Left colon (tissue), 2 donors: ENCODE results near the gene NOC4L. TPM values are rescaled to one million over a fixed set of nuclear protein-coding genes. Genes with fewer than 3 reads are reported as not detected.

ENCODE experiments used
- ATAC-seq: fragments of 200-7000 bp; cut with Tn5 transposase; one replicate; pipeline ENCODE4 v1.9.1; 2020; ENCODE audit warnings: mild to moderate bottlenecking, moderate library complexity
- DNase-seq, 2 donors: peaks; one replicate each; pipeline ENCODE4 v3.0.0-alpha.2; 2020
- intact Hi-C, 2 donors: fragments of 100-400 bp; cut with DNase I in 1 of 2; cut with micrococcal nuclease in 1 of 2; formaldehyde crosslinking; loops; one replicate each; pipeline versions ENCODE4 v1.11.2 to v1.14.0; 2022; cut with DNase I, micrococcal nuclease
- total RNA-seq, 2 donors: library from RNA; stranded (reverse); fragmentation: NEBNext Ultra II Directional; extraction: Animal tissue kit (Norgen Biotek cat#: 25700); gene quantifications; one replicate each; pipeline ENCODE4 v1.2.1, GENCODE V29; 2021
- donor health status: DM: no; HTN: no; CAD: no.
- donor health status: DM: yes; HTN: yes; CAD: no.

NOC4L gene
- total RNA-seq, 2 donors from 2014 or later, result 13.3 to 19.9 TPM

GRCh38 chr12:132199526-132200319 is 55.5 kb downstream of the NOC4L start:
- no peak for DNase-seq
- intact Hi-C loops, result no loop called here
- ATAC-seq, result no peak

- ATAC-seq, result no peak
- intact Hi-C loops, result no loop called here
- no peak for DNase-seq
Measured at GRCh38 chr12:132200800-132201199, 56.5 kb downstream of the NOC4L start.

- intact Hi-C loops, result no loop called here
- DNase-seq, result no peak
- ATAC-seq, result no peak
Measured at GRCh38 chr12:132201391-132202120, 57.3 kb downstream of the NOC4L start.

Other genes with a start within 250 kb of the NOC4L start
- 10 to 100 TPM; 18.0 to 29.8 TPM for gene ULK1, start 249.8 kb upstream of the NOC4L start, total RNA-seq
- gene PUS1, start 215.2 kb upstream of the NOC4L start, total RNA-seq, result 10 to 100 TPM; 19.7 to 31.8 TPM
- gene EP400, start 194.5 kb upstream of the NOC4L start, total RNA-seq, result 10 to 100 TPM; 28.2 to 38.2 TPM
- 10 to 100 TPM; 15.2 to 16.7 TPM for gene DDX51, start 138 bp upstream of the NOC4L start, total RNA-seq
- under 1 TPM in 1 of 2 donors, not detected in 1; 0.39 TPM for gene GALNT9, start 185.1 kb downstream of the NOC4L start, total RNA-seq